Pancreas (tissue), 10 donors: Measurements from ENCODE around the gene TEKT3. TPM values are rescaled to one million over a fixed set of nuclear protein-coding genes. Genes with fewer than 3 reads are reported as not detected.

ENCODE experiments used
- ATAC-seq, 4 donors: fragments of 200-7000 bp; cut with Tn5 transposase; one replicate each; pipeline versions ENCODE4 v1.8.0 to v1.9.1; 2020; ENCODE audit warnings: mild to moderate bottlenecking in 4 of 4, moderate library complexity in 4 of 4
- DNase-seq, 6 donors: peaks; one replicate each; pipeline ENCODE4 v3.0.0-alpha.2; 2020
- FAIRE-seq: peaks from 2 replicates; lab custom pipeline; 2012; peaks lifted over from hg19 to GRCh38; lab: Jason Lieb, UNC
- H3K27ac ChIP-seq, 4 donors: fragments of 200-600 bp; sonication (generic); 1 replicate in 3 of 4; 2 replicates in 1 of 4; pipeline versions ENCODE4 v1.5.0 to v1.8.0; 2020
- H3K27me3 ChIP-seq, 4 donors: fragments of 200-600 bp; one replicate each; pipeline ENCODE4 v1.8.0; 2021
- H3K36me3 ChIP-seq, 3 donors: fragments of 200-600 bp; sonication (generic) in 1 of 3; one replicate each; pipeline versions ENCODE4 v1.5.0 to v1.8.0; 2020 to 2021
- H3K4me1 ChIP-seq, 3 donors: fragments of 200-600 bp; one replicate each; pipeline ENCODE4 v1.8.0; 2021
- H3K4me3 ChIP-seq, 4 donors: fragments of 200-600 bp; sonication (generic) in 2 of 4; one replicate each; pipeline versions ENCODE4 v1.5.0 to v1.8.0; 2020 to 2021
- H3K9me3 ChIP-seq, 4 donors: fragments of 200-600 bp; one replicate each; pipeline ENCODE4 v1.8.0; 2021
- CTCF ChIP-seq, 4 donors: fragments of 200-600 bp; sonication (generic) in 3 of 4; IDR thresholded peaks; one replicate each; pipeline versions ENCODE4 v1.5.0 to v1.8.0; 2021; ENCODE audit warnings: antibody characterized with exemption in 4 of 4
- WGBS, 2 donors: extraction: QIAGEN DNeasy Blood & Tissue Kit; methylation state at CpG; one replicate each; pipeline ENCODE4 v1.1.7; 2013; 5-methylcytosine and 5-hydroxymethylcytosine counted together
- intact Hi-C, 3 donors: fragments of 100-400 bp; cut with DNase I; formaldehyde crosslinking; loops; one replicate each; pipeline versions ENCODE4 v1.11.1 to v1.14.2; 2022
- polyA plus RNA-seq, 2 donors: library from polyadenylated mRNA; stranded (reverse); fragments of 200-250 nt; gene quantifications; one replicate each; pipeline ENCODE4 v1.2.3, GENCODE V29; 2013
- total RNA-seq, 6 donors: library from RNA; stranded (reverse); fragmentation: NEBNext Ultra II Directional in 4 of 6; extraction: Animal tissue kit (Norgen Biotek cat#: 25700) in 4 of 6; gene quantifications; one replicate each; pipeline versions ENCODE4 v1.2.1 to v1.2.4, GENCODE V29; 2021 to 2023
- donor health status: healthy with polysubstance abuse.
- donor health status: DM: no; HTN: no; CAD: no; lungs with moderate emphysema.
- donor health status: DM: no; HTN: no; CAD: no.
- donor health status: control.
- donor health status: control.
- donor health status: Bipolar disorder and iron deficiency.
- donor health status: DM: yes; HTN: yes; CAD: no.
- donor health status: DM: no; HTN: no; CAD: no.
- donor health status: DM: no; HTN: no; CAD: no.
- donor health status: DM: yes; HTN: yes; CAD: no.

The TEKT3 gene
- total and polyA plus RNA-seq, 8 donors, result 0.23 to 2.7 (median 0.43) TPM; not detected in 3

GRCh38 chr17:15262291-15263205, 78.8 kb downstream of the TEKT3 start:
- peaks cover 23 to 25% (median 25%) of the 10 kb centered on the region in 3 donors for H3K4me1 ChIP-seq
- no peak for FAIRE-seq
- WGBS, 2 donors, result 3 to 4% methylated on average over 59 to 60 of the region's 60 CpGs

GRCh38 chr17:15261802-15262290, 79.6 kb downstream of the TEKT3 start:
- H3K27ac ChIP-seq, result peak overlapping the region in 3 of 4 donors; percentile 18 to 69 (median 67)
- H3K9me3 ChIP-seq, result no peaks in the 10 kb centered on the region
- no peak for TF ChIP-seq CTCF (IDR thresholded peaks at IDR 0.05)
- H3K27me3 ChIP-seq, result no peaks in the 10 kb centered on the region
- no peaks in the 10 kb centered on the region for H3K36me3 ChIP-seq
- WGBS, 2 donors, result 19 to 20% methylated on average over 9 of the region's 9 CpGs
- FAIRE-seq, result no peak
- H3K4me3 ChIP-seq, result peak overlapping the region; percentile 33 to 65 (median 49)
- peaks cover 23 to 28% (median 25%) of the 10 kb centered on the region in 3 donors for H3K4me1 ChIP-seq
- no peak for ATAC-seq
- DNase-seq, result no peak
- intact Hi-C loops, result loop anchor here in 1 of 3 donors (5.0 kb wide), 1 partner anchor 240 kb away; no protein-coding TSS in a partner anchor

More at GRCh38 chr17:15262291-15263205, 78.8 kb downstream of the TEKT3 start:
- ATAC-seq, result peak in 3 of 4 donors; percentile 51 to 65 (median 57)
- Histone ChIP-seq H3K4me3 (peak overlapping the region; percentile 9 to 65 (median 44)), H3K36me3 (no peaks in the 10 kb centered on the region), H3K27ac (peak overlapping the region in 3 of 4 donors; percentile 18 to 69 (median 67)), H3K27me3 (no peaks in the 10 kb centered on the region), H3K9me3 (no peaks in the 10 kb centered on the region)
- peak; percentile 48 to 79 (median 64) for DNase-seq
- TF ChIP-seq CTCF (IDR thresholded peaks at IDR 0.05), result no peak
- intact Hi-C loops, result loop anchor here in 1 of 3 donors (5.0 kb wide), 1 partner anchor 240 kb away; no protein-coding TSS in a partner anchor

GRCh38 chr17:15261258-15261801, 80.1 kb downstream of the TEKT3 start:
- H3K4me1 ChIP-seq, result peaks cover 23 to 28% (median 25%) of the 10 kb centered on the region in 3 donors
- FAIRE-seq (no peak), ATAC-seq (peak in 3 of 4 donors; percentile 10 to 21 (median 21))

More at GRCh38 chr17:15261258-15261801, 80.1 kb downstream of the TEKT3 start:
- WGBS, 2 donors, result 7 to 10% methylated on average over 32 of the region's 32 CpGs
- H3K27me3 ChIP-seq, result no peaks in the 10 kb centered on the region
- intact Hi-C loops, result loop anchor here in 1 of 3 donors (5.0 kb wide), 1 partner anchor 241 kb away; no protein-coding TSS in a partner anchor
- H3K36me3 ChIP-seq, result no peaks in the 10 kb centered on the region
- H3K27ac ChIP-seq, result peak overlapping the region in 2 of 4 donors; percentile 67 to 69
- H3K4me3 ChIP-seq, result peak overlapping the region; percentile 33 to 65 (median 49)
- DNase-seq, result peak in 5 of 6 donors; percentile 14 to 67 (median 46)
- no peak for TF ChIP-seq CTCF (IDR thresholded peaks at IDR 0.05)
- H3K9me3 ChIP-seq, result no peaks in the 10 kb centered on the region
